NB4 (cell line): ENCODE measurements around the gene LTBP1.

Source experiments
- DNase-seq: peaks from one replicate; pipeline ENCODE4 v3.0.0; 2010; ENCODE audit warnings: low read depth
- H3K4me3 ChIP-seq: one replicate; pipeline ENCODE4 v1.5.1; 2011; ENCODE audit warnings: mild to moderate bottlenecking, low read depth, low read length, moderate library complexity
- CTCF ChIP-seq: IDR thresholded peaks from one replicate; pipeline ENCODE4 v1.5.1; 2012; ENCODE audit warnings: low read depth, low read length
- MAX ChIP-seq: IDR thresholded peaks from 2 replicates; pipeline ENCODE4 v1.6.1; 2011; ENCODE audit warnings: low read depth, low read length
- MYC ChIP-seq: IDR thresholded peaks from 2 replicates; pipeline ENCODE4 v1.6.1; 2011; ENCODE audit warnings: low read depth, low read length
- POLR2A ChIP-seq: IDR thresholded peaks from 2 replicates; pipeline ENCODE4 v1.6.1; 2011; ENCODE audit warnings: mild to moderate bottlenecking; ENCODE audit not compliant: insufficient read length; ENCODE audit errors: extremely low read depth

LTBP1 gene

GRCh38 chr2:33146102-33146501 lies 199.3 kb downstream of the LTBP1 start:
- H3K4me3 ChIP-seq, result no peak overlapping the region
- TF ChIP-seq MYC (no peak), CTCF (no peak), MAX (no peak), POLR2A (no peak)
- no peak for DNase-seq

GRCh38 chr2:33153008-33153407 lies 206.3 kb downstream of the LTBP1 start:
- DNase-seq, result no peak
- no peak for TF ChIP-seq POLR2A
- no peak for TF ChIP-seq MYC
- no peak for TF ChIP-seq CTCF
- TF ChIP-seq MAX, result no peak

GRCh38 chr2:33158482-33159003 lies 211.8 kb downstream of the LTBP1 start:
- no peak for DNase-seq
- TF ChIP-seq POLR2A (no peak), CTCF (no peak), MYC (no peak), MAX (no peak)
- no peak overlapping the region for H3K4me3 ChIP-seq

More at GRCh38 chr2:33153008-33153407, 206.3 kb downstream of the LTBP1 start:
- no peak overlapping the region for H3K4me3 ChIP-seq

- no peak for DNase-seq
- no peak overlapping the region for H3K4me3 ChIP-seq
- TF ChIP-seq MYC (no peak), MAX (no peak), CTCF (no peak), POLR2A (no peak)
Measured at GRCh38 chr2:33160191-33160590, 213.4 kb downstream of the LTBP1 start.

- H3K4me3 ChIP-seq, result no peak overlapping the region
- no peak for TF ChIP-seq CTCF
- no peak for TF ChIP-seq POLR2A
- no peak for TF ChIP-seq MYC
- no peak for TF ChIP-seq MAX
- no peak for DNase-seq
Measured at GRCh38 chr2:33166287-33166881, 219.6 kb downstream of the LTBP1 start.
